ENCODE results near the gene ACE.

The ACE gene

DNA sequence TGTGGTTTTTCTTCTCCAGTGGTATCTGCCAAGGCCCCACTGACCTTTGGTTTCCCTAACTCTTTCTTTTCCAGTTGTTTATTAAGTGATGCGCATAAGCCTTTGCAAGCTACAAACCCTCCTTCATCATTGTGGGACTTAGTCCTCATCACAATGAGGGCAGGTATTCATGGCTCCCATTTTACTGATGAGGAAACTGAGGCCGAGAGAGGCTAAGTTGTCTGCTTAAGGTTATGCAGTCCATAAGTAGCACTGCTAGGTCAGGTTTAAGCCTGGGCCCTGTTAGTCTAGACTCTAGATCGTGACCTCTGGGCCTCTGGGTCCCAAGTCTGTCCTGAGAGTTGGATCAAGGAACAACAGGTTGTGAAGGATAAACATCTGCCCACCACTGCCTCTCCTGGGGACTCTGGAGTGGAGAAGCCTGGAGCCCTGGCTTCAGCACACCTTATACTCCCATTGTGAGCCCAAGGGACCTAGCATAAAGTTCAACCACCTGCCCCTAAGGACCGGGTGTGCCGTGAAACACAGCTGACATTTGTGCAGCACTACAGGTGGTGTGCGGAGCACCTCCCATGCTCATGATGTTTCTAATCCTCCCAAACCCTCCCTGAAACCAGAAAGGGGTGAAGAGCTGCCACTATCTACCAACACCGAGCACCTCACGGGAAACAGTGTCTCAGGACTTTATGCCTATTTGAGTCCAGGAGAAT is 41.1 kb downstream of the ACE start:
- no peak for DNase-seq

DNA sequence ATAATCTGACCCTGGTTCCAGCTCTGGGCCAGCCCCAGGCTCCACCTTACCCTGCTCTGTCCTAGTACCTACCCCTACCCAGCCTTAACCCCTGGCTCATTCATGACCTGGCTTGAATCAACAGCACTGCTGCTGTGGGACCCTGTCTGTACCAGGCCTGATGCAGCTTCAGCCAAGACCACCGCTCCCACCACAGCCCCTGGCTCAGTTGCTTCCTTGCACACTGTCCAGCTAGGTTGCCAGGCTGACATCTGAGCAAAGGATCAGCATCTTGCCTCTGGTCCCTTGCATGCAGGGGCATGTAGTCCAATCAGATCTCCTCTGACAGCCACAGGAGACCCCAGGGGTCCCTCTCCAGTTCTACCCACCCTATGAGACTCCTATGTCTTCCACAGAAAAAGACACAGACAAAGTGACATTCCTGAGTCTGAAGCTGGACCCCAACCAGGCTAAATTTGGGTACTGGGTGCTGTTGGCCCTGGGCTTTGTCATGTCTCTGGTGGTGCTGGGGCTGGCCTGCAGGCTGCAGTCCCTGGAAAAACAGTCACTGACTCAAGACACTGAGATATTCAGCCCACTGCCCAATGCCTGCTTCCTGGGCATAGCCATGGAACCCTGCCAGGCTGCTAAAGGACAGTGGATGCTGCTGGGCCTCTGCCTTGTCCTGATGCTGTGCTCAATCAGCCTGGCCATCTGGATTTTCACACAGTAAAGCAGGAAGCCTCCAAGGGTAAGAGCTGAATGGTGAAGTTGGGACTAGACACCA is 42.4 kb downstream of the ACE start:
- no peak for DNase-seq

DNA sequence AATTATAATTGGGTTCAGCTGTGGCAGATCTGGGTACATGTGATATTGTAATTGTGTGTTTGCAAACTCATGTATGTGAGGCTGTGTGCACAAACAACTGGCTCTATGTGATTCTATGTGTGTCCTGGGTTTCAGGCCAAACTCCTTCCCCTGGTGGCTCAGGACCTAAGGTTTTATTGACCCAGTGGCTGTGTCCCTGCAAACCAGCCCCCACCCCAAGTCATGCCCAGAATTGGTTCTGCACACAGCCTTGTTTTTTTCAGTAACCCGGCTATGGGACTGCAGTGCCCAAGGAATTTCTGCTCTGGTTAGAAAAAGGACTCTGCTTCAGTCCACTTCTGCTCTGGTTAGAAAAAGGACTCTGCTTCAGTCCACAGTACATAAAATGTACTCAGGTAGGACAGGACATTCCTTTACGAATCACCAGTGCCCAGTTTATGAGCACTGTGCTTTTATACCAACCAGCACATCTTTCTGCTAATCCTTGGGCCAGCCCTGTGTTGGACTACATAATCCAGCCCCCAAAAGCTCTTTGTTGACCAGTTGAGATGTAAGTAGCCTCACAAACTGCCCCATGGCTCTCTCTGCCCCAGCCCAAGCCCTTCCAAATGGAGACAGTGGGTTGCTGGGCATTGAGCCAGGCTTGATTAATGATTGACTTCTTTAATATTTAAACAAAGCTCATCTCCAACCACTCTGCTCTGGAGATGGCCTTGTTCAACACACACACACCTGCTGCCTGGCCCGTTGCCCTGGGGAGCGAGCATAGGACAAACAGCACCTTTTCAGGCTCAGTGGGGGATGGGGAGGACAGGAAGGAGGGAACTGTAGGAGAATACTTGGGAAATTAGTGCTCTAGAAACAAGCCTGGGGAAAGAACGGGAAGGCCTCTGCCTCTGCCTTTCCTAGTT is 43.4 kb downstream of the ACE start:
- DNase-seq: no peak

DNA sequence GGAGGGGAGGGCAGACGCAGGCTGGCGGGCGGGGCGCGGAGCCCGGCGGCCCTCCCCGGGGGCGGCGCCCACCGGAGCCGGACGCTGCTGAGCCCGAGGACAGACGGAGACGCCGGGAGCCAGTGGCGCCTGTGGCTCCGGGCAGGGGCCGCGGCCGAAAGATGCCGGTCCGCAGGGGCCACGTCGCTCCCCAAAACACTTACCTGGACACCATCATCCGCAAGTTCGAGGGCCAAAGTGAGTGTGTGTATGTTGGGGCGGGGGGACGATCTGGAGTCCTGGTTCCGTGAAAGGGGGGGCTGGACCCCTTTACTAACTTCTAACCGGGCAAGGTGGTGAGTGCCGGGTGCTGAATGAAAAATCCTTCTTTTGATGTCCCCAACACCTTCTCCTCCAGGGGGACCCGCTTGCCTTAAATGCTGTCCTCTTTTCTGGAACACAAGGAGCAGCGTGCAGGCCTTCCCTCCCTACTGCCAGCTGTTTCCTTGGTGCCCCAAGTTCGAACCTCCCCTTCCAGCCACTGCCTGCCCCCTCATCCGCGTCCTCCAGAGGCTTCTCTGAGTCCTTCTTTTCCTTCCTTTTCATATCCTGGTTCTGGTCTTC is 46.5 kb downstream of the ACE start, which contains the start of gene KCNH6:
TSS of gene KCNH6 (plus strand) at position 106 of the 603 bp plus-strand sequence. CDS start at position 162, 56 bp downstream.
- DNase-seq: no peak

DNA sequence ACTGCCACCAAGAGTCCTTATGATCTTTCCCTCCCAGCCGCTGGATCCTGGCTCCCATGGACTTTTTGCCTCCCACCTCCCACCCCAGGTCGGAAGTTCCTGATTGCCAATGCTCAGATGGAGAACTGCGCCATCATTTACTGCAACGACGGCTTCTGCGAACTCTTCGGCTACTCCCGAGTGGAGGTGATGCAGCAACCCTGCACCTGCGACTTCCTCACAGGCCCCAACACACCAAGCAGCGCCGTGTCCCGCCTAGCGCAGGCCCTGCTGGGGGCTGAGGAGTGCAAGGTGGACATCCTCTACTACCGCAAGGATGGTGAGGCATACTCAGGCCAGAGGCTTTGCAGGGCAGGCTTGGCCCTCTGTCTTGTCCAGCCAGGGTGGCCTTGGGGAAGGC is 47.2 kb downstream of the ACE start:
- no peak for DNase-seq

DNA sequence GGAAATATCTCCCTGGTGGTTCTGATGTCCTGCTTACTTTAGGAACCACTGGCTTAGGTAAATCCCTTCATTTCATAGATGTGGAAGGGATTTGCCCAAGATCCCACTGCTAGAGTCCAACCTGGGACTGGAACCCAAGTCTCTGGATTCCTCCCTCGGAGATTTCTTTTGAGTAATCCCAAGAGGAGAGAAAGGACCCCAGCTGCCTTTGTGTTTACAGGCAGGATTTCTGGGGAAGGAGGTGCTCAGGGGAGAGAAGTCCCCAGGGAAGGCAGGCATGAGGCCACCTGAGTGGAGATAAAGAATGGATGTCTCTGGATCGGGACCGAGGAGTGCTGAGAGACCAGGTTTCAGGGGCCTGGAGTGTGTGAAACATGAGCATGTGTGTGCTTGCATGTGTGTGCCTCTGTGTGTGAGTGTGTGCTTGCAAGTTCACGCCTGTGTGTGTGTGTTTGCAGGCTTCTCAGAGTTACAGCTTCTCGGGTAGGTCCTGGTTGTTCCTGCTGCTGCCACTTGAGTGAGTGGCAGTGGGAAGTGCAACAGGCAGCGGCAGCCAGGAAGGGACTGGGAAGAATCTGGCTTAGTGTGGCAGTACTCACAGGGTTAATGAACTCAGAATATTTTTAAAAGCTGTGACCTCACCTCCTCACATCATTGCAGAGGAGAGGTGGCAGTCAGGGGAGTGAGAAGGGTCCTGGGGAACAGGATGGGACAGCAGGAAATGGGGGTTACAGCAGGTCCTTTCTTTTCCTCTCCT is 48.5 kb downstream of the ACE start:
- no peak for DNase-seq

DNA sequence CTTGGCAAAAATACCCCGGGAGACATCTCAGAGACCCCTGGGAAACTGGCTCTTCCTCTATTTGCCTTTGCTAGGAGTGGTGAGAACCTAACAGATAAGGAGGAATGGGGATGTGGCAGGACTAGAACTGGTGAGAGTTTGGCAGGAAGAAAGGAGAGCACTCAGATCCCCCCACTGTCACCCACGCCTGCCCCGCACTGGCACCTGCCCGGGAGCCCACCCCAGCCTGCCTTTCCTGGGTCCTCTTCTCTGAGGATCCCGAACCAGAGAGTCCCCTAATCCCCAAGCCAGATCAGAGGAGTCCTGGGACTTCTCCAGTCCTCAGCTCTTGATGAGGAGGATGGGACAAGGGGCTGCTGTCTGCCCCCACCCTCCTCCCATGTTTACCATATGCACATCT is 50.0 kb downstream of the ACE start:
- no peak for DNase-seq

DNA sequence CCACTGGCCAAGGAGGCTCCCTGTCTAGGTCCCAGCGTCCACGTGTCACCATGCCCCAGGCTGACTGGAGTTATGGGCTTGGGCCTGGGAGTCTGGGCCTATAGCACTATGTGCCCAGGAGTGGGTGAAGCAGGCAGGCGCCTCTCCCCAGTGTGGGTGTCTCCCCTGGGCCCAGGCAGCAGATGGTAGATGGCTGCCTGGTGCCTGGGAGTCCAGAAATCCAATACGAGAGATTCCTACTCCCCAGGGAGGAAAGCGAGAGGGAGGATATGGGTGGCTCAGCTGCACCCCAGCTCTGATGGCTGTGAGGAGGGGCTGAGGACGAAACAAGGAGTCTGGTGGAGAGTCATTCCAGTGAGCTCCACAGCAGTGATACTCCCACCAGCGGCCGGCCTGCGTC is 51.3 kb downstream of the ACE start:
- DNase-seq: no peak

DNA sequence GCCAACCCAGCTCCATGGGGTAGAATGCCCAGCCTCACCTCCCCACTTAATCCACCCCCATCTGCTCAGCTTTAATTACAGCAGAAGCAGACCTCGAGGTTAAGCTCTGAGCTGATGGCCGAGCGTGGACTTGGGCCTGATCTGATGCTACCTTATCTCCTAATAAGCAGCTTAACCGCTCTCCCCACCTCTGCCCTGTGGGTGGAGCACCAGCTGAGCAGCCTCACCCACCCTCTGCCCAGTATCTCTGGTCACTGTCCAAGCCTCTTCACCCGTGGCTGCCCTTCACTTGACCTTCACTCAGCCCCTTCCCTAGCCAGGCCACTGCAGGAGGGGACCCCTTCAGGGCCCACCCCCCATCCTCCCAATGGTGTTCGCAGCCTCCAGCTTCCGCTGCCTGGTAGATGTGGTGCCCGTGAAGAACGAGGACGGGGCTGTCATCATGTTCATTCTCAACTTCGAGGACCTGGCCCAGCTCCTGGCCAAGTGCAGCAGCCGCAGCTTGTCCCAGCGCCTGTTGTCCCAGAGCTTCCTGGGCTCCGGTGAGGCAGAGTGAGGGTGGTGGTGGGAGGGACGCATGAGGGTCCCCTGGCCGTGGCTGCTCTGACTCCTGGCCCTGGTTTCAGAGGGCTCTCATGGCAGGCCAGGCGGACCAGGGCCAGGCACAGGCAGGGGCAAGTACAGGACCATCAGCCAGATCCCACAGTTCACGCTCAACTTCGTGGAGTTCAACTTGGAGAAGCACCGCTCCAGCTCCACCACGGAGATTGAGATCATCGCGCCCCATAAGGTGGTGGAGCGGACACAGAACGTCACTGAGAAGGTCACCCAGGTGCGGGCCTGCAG is 53.1 kb downstream of the ACE start:
- DNase-seq: no peak

DNA sequence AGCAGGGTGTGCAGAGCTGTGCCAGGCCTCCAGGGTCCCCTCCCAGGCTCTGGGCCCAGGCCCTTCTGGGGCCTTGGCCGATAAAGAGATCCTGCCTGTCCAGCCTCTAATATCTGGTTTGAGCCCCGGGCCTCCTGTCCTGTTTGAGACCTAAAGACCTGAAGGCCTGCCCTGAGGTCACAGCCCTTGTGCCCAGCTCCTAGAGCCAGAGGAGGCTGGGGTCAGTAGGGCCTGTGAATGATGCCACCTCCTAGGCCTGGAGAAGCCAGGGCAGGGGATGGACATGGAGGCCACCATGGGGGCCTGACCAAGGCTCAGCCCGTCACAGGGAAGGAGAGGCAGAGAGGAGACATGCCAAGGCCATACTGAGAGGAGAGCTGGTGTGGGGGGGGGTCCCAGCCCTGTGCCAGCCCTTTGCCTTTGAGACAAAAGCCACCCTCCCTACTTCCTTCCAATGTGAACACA is 53.7 kb downstream of the ACE start:
- no peak for DNase-seq

DNA sequence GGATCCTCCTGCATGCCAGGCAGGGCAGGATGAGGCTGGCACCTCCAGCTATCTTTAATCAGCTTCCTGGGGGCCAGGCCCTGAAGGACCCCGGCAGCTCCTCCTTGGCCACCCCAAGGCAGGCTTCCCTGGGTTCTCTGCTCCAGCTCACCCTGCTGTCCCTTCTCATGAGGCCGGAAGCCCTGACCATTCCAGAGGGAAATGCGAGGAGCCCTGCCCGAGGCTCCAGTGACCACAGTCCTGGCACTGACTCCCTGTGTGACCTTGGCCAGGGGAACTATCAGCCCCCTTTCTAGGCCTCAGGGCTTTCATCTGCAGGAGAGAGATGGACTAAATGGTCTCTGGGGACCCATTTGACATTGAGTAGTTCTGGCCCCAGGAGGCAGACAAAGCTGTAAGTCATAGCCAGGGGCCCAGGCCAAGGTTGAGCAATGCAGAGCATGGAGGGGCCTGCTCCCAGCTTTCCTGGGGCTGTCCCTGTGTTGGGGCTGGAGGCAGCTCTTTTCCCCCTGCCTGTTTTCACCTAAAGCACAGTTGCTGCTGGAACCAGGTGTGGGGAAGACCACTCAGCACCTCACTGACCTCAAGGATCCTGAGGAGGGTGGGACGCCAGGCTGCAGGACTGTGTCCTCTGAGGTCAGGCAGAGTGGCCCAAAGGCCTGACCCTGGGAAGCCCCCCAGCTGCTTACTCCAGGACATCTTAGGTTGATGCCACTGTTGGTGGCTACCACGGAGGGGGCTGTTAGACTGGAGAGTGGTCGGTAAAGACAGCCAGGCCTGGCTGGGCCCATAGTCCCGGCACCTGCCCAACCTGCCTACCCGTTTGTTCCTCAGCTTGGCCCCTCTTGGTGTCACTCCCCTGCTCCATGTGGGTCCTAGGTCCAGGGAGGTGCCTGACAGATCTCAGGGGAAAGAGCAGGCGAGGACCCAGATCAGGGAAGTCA is 54.4 kb downstream of the ACE start:
- DNase-seq: no peak

DNA sequence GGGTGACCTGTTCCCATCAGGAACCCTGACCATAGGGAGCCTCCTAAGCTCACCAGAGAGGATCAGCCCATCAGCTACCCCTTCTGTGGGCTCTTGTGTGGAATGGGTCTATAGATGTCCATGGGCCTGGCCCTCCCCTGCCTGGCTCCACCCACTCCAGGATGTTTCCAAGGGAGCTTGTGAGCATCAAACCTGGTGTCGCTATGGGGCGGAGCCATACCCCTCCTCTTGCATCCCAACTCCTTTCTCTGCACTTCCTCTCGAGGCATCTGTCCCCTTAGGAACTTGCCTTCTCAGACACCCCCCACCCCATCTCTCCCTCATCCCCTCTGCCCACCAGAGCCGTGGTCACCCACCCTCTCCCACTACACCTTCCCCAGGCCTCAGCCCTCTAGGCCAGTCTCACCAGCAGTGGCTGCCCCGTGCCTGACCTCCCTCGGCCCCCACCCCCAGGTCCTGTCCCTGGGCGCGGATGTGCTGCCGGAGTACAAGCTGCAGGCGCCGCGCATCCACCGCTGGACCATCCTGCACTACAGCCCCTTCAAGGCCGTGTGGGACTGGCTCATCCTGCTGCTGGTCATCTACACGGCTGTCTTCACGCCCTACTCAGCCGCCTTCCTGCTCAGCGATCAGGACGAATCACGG is 56.7 kb downstream of the ACE start:
- DNase-seq: no peak

DNA sequence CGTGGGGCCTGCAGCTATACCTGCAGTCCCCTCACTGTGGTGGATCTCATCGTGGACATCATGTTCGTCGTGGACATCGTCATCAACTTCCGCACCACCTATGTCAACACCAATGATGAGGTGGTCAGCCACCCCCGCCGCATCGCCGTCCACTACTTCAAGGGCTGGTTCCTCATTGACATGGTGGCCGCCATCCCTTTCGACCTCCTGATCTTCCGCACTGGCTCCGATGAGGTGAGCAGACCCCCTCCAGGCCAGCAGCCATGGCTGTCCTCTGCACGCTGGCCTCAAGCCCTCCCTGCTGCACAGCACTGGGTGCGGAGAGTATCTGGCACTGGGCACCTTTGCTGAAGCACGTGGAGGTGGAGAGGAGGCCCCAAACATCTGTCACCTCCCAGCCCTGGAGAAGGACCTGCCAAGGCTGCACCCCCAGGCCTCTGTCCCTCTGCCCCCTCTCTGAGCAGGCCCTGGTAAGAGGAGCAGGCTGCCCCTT is 57.3 kb downstream of the ACE start:
- no peak for DNase-seq

DNA sequence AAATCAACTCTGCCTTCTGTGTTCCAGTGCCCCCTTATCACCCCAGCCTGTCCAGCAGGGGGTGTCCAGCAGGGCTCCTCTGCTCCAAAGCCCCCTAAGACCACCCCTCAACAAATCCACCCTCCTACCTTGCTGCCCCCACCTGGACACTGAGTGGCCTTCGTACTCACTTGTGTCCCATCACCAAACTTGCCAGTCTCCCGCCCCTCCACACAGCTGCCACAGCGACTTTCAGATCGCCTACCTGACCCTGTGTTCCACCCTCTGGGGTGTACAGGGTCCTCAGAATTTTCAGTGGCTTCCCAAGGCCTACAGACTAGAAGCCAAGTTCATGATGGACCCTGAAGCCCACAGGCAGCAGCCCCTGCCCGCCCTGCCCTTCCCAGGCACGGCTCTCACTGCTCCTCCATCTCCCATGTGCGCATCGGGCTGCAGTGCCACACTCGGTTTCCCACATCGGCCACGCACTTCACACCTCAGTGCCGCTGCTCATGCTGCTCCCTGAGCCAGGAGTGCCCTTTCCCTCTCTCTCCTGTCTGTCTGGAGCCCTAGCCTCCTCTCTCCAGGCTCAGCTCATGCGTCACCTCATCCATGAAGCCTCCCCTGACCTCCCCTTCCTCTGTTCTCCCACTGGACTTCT is 58.1 kb downstream of the ACE start:
- no peak for DNase-seq

DNA sequence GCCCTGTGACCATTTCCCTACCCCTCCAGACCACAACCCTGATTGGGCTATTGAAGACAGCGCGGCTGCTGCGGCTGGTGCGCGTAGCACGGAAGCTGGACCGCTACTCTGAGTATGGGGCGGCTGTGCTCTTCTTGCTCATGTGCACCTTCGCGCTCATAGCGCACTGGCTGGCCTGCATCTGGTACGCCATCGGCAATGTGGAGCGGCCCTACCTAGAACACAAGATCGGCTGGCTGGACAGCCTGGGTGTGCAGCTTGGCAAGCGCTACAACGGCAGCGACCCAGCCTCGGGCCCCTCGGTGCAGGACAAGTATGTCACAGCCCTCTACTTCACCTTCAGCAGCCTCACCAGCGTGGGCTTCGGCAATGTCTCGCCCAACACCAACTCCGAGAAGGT is 58.8 kb downstream of the ACE start:
- DNase-seq: no peak

DNA sequence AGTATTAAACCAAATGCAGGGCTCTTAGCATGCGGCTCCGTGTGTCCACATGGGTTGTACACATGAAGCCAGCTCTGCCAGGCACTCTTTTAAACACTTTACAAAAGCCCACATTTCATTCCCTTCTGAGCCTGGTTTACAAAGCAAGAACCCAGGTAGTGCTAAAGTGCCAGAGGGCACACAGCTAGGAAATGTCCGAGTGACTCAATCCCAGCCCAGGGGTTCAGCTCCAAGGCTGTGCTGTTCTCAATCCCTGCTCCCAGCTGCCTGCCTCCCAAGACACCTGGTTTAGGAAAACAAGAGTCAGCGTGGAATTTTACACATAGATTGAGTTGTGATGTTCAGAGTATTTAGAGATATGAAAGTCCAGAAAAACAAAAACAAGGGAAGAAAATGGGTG is 60.1 kb downstream of the ACE start:
- no peak for DNase-seq

DNA sequence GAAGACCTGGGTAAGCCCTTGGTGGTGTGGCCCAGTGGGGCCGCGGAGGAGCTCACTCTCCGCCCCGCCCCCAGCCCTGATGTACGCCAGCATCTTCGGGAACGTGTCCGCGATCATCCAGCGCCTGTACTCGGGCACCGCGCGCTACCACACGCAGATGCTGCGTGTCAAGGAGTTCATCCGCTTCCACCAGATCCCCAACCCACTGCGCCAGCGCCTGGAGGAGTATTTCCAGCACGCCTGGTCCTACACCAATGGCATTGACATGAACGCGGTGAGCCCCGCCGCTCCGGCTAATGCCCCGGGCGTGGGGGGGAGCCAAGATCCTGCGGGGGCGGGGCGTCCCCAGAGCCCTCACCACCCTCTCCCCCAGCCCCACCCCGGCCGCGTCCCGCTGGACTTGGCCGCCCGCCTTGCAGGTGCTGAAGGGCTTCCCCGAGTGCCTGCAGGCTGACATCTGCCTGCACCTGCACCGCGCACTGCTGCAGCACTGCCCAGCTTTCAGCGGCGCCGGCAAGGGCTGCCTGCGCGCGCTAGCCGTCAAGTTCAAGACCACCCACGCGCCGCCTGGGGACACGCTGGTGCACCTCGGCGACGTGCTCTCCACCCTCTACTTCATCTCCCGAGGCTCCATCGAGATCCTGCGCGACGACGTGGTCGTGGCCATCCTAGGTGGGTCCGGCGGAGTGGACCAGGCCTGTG is 61.3 kb downstream of the ACE start:
- DNase-seq: no peak
